22Rv1 (cell line): Measurements from ENCODE around the gene C11orf91.

Experiments used
- ZFX ChIP-seq: fragments of 450-650 bp; IDR thresholded peaks from 2 replicates; pipeline ENCODE4 v1.6.1; 2017; ENCODE audit warnings: antibody characterized with exemption, borderline replicate concordance
- TF ChIP-seq, protein P1 (sequence below): fragments of 450-650 bp; IDR thresholded peaks from 2 replicates; pipeline ENCODE4 v1.5.1; 2017; ENCODE audit warnings: mild to moderate bottlenecking

DNA sequence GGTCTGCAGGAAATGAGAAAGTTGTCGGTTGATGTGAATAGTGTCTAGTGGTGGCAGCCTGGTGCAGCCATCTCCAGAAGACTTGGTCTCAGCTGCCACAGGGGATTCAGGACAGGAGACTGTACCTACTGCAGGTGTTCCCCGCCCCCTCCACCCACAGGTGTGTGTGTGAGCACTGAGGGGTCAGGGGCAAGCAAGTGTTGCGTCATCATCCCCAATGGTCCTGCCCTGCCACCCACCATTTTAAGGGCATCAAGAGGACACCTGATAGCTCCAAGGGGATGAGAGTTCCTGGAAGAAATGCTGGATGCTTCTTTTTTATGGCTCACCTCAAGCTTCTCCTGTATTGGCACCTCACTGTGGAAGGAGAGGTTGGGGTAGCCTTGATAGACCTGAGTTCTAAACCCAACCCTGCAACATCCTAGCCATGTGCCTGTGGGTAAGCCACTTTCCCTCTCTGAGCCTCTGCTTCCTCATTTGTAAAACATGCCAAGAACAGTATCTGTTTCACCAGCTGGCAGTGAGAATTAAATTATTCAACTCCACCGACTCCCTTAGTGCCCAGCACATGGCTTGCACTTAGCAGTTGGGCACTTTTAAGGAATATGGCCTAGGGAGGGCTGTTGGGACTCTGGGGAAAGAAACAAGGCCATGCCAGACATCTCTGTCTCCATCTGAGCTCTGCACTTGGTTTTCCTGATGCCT is 6.1 kb downstream of the C11orf91 start:
- TF ChIP-seq, protein P1, sequence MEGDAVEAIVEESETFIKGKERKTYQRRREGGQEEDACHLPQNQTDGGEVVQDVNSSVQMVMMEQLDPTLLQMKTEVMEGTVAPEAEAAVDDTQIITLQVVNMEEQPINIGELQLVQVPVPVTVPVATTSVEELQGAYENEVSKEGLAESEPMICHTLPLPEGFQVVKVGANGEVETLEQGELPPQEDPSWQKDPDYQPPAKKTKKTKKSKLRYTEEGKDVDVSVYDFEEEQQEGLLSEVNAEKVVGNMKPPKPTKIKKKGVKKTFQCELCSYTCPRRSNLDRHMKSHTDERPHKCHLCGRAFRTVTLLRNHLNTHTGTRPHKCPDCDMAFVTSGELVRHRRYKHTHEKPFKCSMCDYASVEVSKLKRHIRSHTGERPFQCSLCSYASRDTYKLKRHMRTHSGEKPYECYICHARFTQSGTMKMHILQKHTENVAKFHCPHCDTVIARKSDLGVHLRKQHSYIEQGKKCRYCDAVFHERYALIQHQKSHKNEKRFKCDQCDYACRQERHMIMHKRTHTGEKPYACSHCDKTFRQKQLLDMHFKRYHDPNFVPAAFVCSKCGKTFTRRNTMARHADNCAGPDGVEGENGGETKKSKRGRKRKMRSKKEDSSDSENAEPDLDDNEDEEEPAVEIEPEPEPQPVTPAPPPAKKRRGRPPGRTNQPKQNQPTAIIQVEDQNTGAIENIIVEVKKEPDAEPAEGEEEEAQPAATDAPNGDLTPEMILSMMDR: no peak
- TF ChIP-seq ZFX: no peak
